Measurements from ENCODE around the gene PUS7.

GRCh38 chr7:105493923-105494315 is 28.2 kb downstream of the PUS7 start:
- no peak for TF ChIP-seq CTCF (IDR thresholded peaks at IDR 0.05; ENCODE audit: low read length)
- TF ChIP-seq EZH2phosphoT487 (IDR thresholded peaks at IDR 0.05; ENCODE audit: low read length), result no peak
- no peak for TF ChIP-seq EZH2 (optimal IDR thresholded peaks at IDR 0.05; ENCODE audit: low read depth, low read length)

Measured in MM.1S (cell line).